Activated CD4-positive, alpha-beta T cell treated with anti-CD3 and anti-CD28 coated beads for 36 hours (primary cell): Measurements from ENCODE around the gene ANKH. TPM values are rescaled to one million over a fixed set of nuclear protein-coding genes. Genes with fewer than 3 reads are reported as not detected.
A peak's percentile ranks its signal among the peaks of the same experiment; 100 is the strongest.
"Not testable (repeated sequence)": the region's sequence is repeated elsewhere in the genome, so short reads cannot be mapped to it uniquely, and the experiment has no call there.

Experiments used
- ATAC-seq: fragments of 200-7000 bp; cut with Tn5 transposase; one replicate; pipeline ENCODE4 v1.10.0; 2021; ENCODE audit warnings: mild to moderate bottlenecking, moderate library complexity
- CTCF ChIA-PET: fragments of 350-600 bp; sonication (Branson Sonifier 250); formaldehyde crosslinking; loops from one replicate; lab custom pipeline; 2021; ENCODE audit warnings: antibody characterized with exemption; lab: Charles Lee
- POLR2A ChIA-PET: fragments of 350-600 bp; sonication (Branson Sonifier 250); formaldehyde crosslinking; loops from one replicate; lab custom pipeline; 2021; ENCODE audit warnings: antibody characterized with exemption, inconsistent platforms; lab: Charles Lee
- DNase-seq: peaks from one replicate; pipeline ENCODE4 v3.0.0-alpha.2; 2020
- H3K27ac Mint-ChIP-seq: one replicate; pipeline ENCODE4 v1.8.0; 2021; ENCODE audit warnings: mixed read lengths
- H3K27me3 Mint-ChIP-seq: one replicate; pipeline ENCODE4 v1.8.0; 2021; ENCODE audit warnings: mixed read lengths
- H3K36me3 Mint-ChIP-seq: one replicate; pipeline ENCODE4 v1.8.0; 2021; ENCODE audit warnings: low read depth, mixed read lengths
- H3K4me1 Mint-ChIP-seq: one replicate; pipeline ENCODE4 v1.8.0; 2021; ENCODE audit warnings: mixed read lengths
- H3K4me3 Mint-ChIP-seq: one replicate; pipeline ENCODE4 v1.8.0; 2021; ENCODE audit warnings: mild to moderate bottlenecking, moderate library complexity, mixed read lengths
- H3K9me3 Mint-ChIP-seq: one replicate; pipeline ENCODE4 v1.8.0; 2021; ENCODE audit warnings: low read depth, mixed read lengths
- intact Hi-C, 2 experiments: fragments of 100-400 bp; cut with DNase I in 1 of 2; cut with micrococcal nuclease in 1 of 2; formaldehyde crosslinking; loops; one replicate each; pipeline versions ENCODE4 v1.14.2 to v1.15.1; 2022 to 2024; cut with DNase I, micrococcal nuclease
- total RNA-seq, 2 experiments: library from RNA; stranded (reverse); gene quantifications; one replicate each; pipeline ENCODE4 v1.2.3, GENCODE V29; 2021

Gene ANKH
- total RNA-seq, 2 experiments from 2014 or later = 72.8 to 76.4 TPM

GRCh38 chr5:14824499-14824898 lies 47.1 kb downstream of the ANKH start:
- H3K4me3 Mint-ChIP-seq = no peak overlapping the region
- DNase-seq (no peak), ATAC-seq (no peak)
- H3K4me1 Mint-ChIP-seq = peaks cover 57% of the 10 kb centered on the region
- peaks cover 13% of the 10 kb centered on the region for H3K36me3 Mint-ChIP-seq
- intact Hi-C loops = no loop called here
- no peaks in the 10 kb centered on the region for H3K9me3 Mint-ChIP-seq
- no peak overlapping the region for H3K27ac Mint-ChIP-seq
- CTCF ChIA-PET = interaction anchor here (1.5 kb wide), 1 partner anchor 97 kb away, joined by 5 read pairs; no protein-coding TSS in a partner anchor
- POLR2A ChIA-PET = no interaction called here
- no peaks in the 10 kb centered on the region for H3K27me3 Mint-ChIP-seq

- no peak overlapping the region for H3K4me3 Mint-ChIP-seq
- no peak for DNase-seq
- no peak for ATAC-seq
- H3K36me3 Mint-ChIP-seq = peaks cover 11% of the 10 kb centered on the region
- intact Hi-C loops = no loop called here
- ChIA-PET CTCF (interaction anchor here (1.3 to 1.9 kb wide), 2 partner anchors 11 to 172 kb away, joined by 3 to 5 read pairs; no protein-coding TSS in a partner anchor), POLR2A (no interaction called here)
- no peaks in the 10 kb centered on the region for H3K27me3 Mint-ChIP-seq
- H3K4me1 Mint-ChIP-seq = peaks cover 65% of the 10 kb centered on the region
- H3K27ac Mint-ChIP-seq = no peak overlapping the region
- no peaks in the 10 kb centered on the region for H3K9me3 Mint-ChIP-seq
Observed at GRCh38 chr5:14821100-14821845, 50.3 kb downstream of the ANKH start.

GRCh38 chr5:14818931-14819790 lies 52.4 kb downstream of the ANKH start:
- Mint-ChIP-seq H3K27ac (peak overlapping the region; percentile 19), H3K9me3 (no peaks in the 10 kb centered on the region), H3K4me3 (no peak overlapping the region), H3K36me3 (peaks cover 16% of the 10 kb centered on the region), H3K27me3 (no peaks in the 10 kb centered on the region), H3K4me1 (peaks cover 74% of the 10 kb centered on the region)
- peak; percentile 33 for DNase-seq
- peak; percentile 31 for ATAC-seq
- ChIA-PET POLR2A (interaction anchor here (0.7 kb wide), 1 partner anchor 1655 kb away, joined by 3 read pairs; no protein-coding TSS in a partner anchor), CTCF (interaction anchor here (0.7 to 1.2 kb wide), 3 partner anchors 51 to 114 kb away, joined by 3 to 4 read pairs (median 3); no protein-coding TSS in a partner anchor)
- intact Hi-C loops = loop anchor here in 1 of 2 experiments (10.0 kb wide), 1 partner anchor 404 kb away; no protein-coding TSS in a partner anchor

- H3K4me3 Mint-ChIP-seq, H3K9me3 Mint-ChIP-seq, ATAC-seq, DNase-seq, H3K27me3 Mint-ChIP-seq, POLR2A ChIA-PET: not testable (repeated sequence)
- intact Hi-C loops = loop anchor here (1.0 to 10.0 kb wide), 5 partner anchors 8 to 403 kb away; partner anchors contain the start of gene ANKH (in 1 of the 2)
- Mint-ChIP-seq H3K36me3 (peaks cover 18% of the 10 kb centered on the region), H3K27ac (peak overlapping the region; percentile 75), H3K4me1 (peaks cover 81% of the 10 kb centered on the region)
- CTCF ChIA-PET = interaction anchor here (0.6 to 0.9 kb wide), 2 partner anchors 91 to 152 kb away, joined by 3 read pairs; no protein-coding TSS in a partner anchor
Observed at GRCh38 chr5:14817762-14818136, 53.8 kb downstream of the ANKH start.

GRCh38 chr5:14816999-14817761 lies 54.4 kb downstream of the ANKH start:
- peak; percentile 76 for DNase-seq
- H3K9me3 Mint-ChIP-seq = no peaks in the 10 kb centered on the region
- intact Hi-C loops = loop anchor here (1.0 to 10.0 kb wide), 5 partner anchors 8 to 402 kb away; partner anchors contain the start of gene ANKH (in 1 of the 2)

GRCh38 chr5:14816374-14816998 lies 55.1 kb downstream of the ANKH start:
- peaks cover 18% of the 10 kb centered on the region for H3K36me3 Mint-ChIP-seq
- peak; percentile 42 for ATAC-seq
- no peak overlapping the region for H3K4me3 Mint-ChIP-seq
- H3K27ac Mint-ChIP-seq = peak overlapping the region; percentile 75
- no peak for DNase-seq
- no peaks in the 10 kb centered on the region for H3K27me3 Mint-ChIP-seq
- H3K9me3 Mint-ChIP-seq = no peaks in the 10 kb centered on the region
- peaks cover 83% of the 10 kb centered on the region for H3K4me1 Mint-ChIP-seq
- ChIA-PET POLR2A (no interaction called here), CTCF (interaction anchor here (0.7 to 1.8 kb wide), 5 partner anchors 10 to 33 kb away, joined by 3 to 4 read pairs (median 3); no protein-coding TSS in a partner anchor)
- intact Hi-C loops = loop anchor here (2.0 to 10.0 kb wide), 3 partner anchors 54 to 402 kb away; partner anchors contain the start of gene ANKH (in 1 of the 2)

More at GRCh38 chr5:14816999-14817761, 54.4 kb downstream of the ANKH start:
- peak; percentile 87 for ATAC-seq
- H3K4me1 Mint-ChIP-seq = peaks cover 83% of the 10 kb centered on the region
- ChIA-PET CTCF (interaction anchor here (0.7 to 1.8 kb wide), 5 partner anchors 12 to 90 kb away, joined by 3 to 4 read pairs (median 3); no protein-coding TSS in a partner anchor), POLR2A (no interaction called here)
- peak overlapping the region; percentile 1 for H3K4me3 Mint-ChIP-seq
- no peaks in the 10 kb centered on the region for H3K27me3 Mint-ChIP-seq
- H3K27ac Mint-ChIP-seq = peak overlapping the region; percentile 75
- H3K36me3 Mint-ChIP-seq = peaks cover 18% of the 10 kb centered on the region

- DNase-seq = no peak
- intact Hi-C loops = loop anchor here in 1 of 2 experiments (5.0 to 10.0 kb wide), 2 partner anchors 114 to 399 kb away; no protein-coding TSS in a partner anchor
- Mint-ChIP-seq H3K36me3 (peaks cover 14% of the 10 kb centered on the region), H3K9me3 (no peaks in the 10 kb centered on the region), H3K4me3 (no peak overlapping the region), H3K27me3 (no peaks in the 10 kb centered on the region), H3K27ac (no peak overlapping the region), H3K4me1 (peaks cover 83% of the 10 kb centered on the region)
- no peak for ATAC-seq
- ChIA-PET POLR2A (no interaction called here), CTCF (interaction anchor here (1.3 kb wide), 1 partner anchor 86 kb away, joined by 5 read pairs; no protein-coding TSS in a partner anchor)
Observed at GRCh38 chr5:14813747-14814146, 57.8 kb downstream of the ANKH start.

- H3K36me3 Mint-ChIP-seq = peaks cover 11% of the 10 kb centered on the region
- no peaks in the 10 kb centered on the region for H3K9me3 Mint-ChIP-seq
- POLR2A ChIA-PET = no interaction called here
- H3K27me3 Mint-ChIP-seq = no peaks in the 10 kb centered on the region
- no peak for ATAC-seq
- H3K4me3 Mint-ChIP-seq = no peak overlapping the region
- intact Hi-C loops = loop anchor here in 1 of 2 experiments (5.0 to 10.0 kb wide), 2 partner anchors 115 to 397 kb away; no protein-coding TSS in a partner anchor
- peak overlapping the region; percentile 23 for H3K27ac Mint-ChIP-seq
- peaks cover 76% of the 10 kb centered on the region for H3K4me1 Mint-ChIP-seq
- no peak for DNase-seq
- CTCF ChIA-PET = no interaction called here
Observed at GRCh38 chr5:14812166-14812565, 59.4 kb downstream of the ANKH start.

GRCh38 chr5:14810928-14811572 lies 60.5 kb downstream of the ANKH start:
- intact Hi-C loops = loop anchor here (2.0 to 10.0 kb wide), 4 partner anchors 116 to 396 kb away; partner anchors contain the start of gene OTULIN (in 1 of the 2)
- Mint-ChIP-seq H3K27me3 (no peaks in the 10 kb centered on the region), H3K36me3 (peaks cover 5% of the 10 kb centered on the region), H3K27ac (no peak overlapping the region), H3K4me1 (peaks cover 65% of the 10 kb centered on the region), H3K9me3 (no peaks in the 10 kb centered on the region), H3K4me3 (peak overlapping the region; percentile 55)
- DNase-seq (no peak), ATAC-seq (no peak)
- CTCF ChIA-PET = no interaction called here
- POLR2A ChIA-PET = no interaction called here
